ENCODE results near the gene FAT4.

FAT4 gene

GRCh38 chr4:125314676-125315575 lies at the start of gene FAT4:
Gene FAT4 (plus strand): TSS chr4:125314955. CDS start chr4:125316412, 1,457 bp downstream.
- peak; percentile 41 to 52 for DNase-seq

GRCh38 chr4:125265846-125266245 lies 48.9 kb upstream of the FAT4 start:
- no peak for DNase-seq

GRCh38 chr4:125266901-125267604 lies 47.7 kb upstream of the FAT4 start:
- no peak for DNase-seq

GRCh38 chr4:125267630-125268029 lies 47.1 kb upstream of the FAT4 start:
- no peak for DNase-seq

- DNase-seq, result no peak
Measured at GRCh38 chr4:125268068-125268755, 46.5 kb upstream of the FAT4 start.

- no peak for DNase-seq
Measured at GRCh38 chr4:125276811-125277210, 37.9 kb upstream of the FAT4 start.

- no peak for DNase-seq
Measured at GRCh38 chr4:125277790-125278189, 37.0 kb upstream of the FAT4 start.

GRCh38 chr4:125280892-125281403 lies 33.8 kb upstream of the FAT4 start:
- DNase-seq, result no peak

GRCh38 chr4:125283707-125284279 lies 31.0 kb upstream of the FAT4 start:
- DNase-seq, result no peak

- DNase-seq, result no peak
Measured at GRCh38 chr4:125297116-125297515, 17.6 kb upstream of the FAT4 start.

- no peak for DNase-seq
Measured at GRCh38 chr4:125303058-125303457, 11.7 kb upstream of the FAT4 start.

- no peak for DNase-seq
Measured at GRCh38 chr4:125303821-125304220, 10.9 kb upstream of the FAT4 start.

GRCh38 chr4:125306112-125306511 lies 8.6 kb upstream of the FAT4 start:
- no peak for DNase-seq

GRCh38 chr4:125306533-125306932 lies 8.2 kb upstream of the FAT4 start:
- DNase-seq, result no peak

GRCh38 chr4:125311503-125311902 lies 3.3 kb upstream of the FAT4 start:
- DNase-seq, result no peak

- no peak for DNase-seq
Measured at GRCh38 chr4:125313497-125313896, 1.3 kb upstream of the FAT4 start.

- no peak for DNase-seq
Measured at GRCh38 chr4:125313989-125314667, 627 bp upstream of the FAT4 start.

GRCh38 chr4:125315576-125316400 lies 1.0 kb downstream of the FAT4 start:
- DNase-seq, result peak; percentile 5 to 6

- DNase-seq, result peak; percentile 5
Measured at GRCh38 chr4:125316401-125316790, 1.6 kb downstream of the FAT4 start.

GRCh38 chr4:125316791-125317524 lies 2.2 kb downstream of the FAT4 start:
- DNase-seq, result no peak

- peak in 1 of 2 experiments; percentile 1 for DNase-seq
Measured at GRCh38 chr4:125317525-125317877, 2.7 kb downstream of the FAT4 start.

Measured in activated CD4-positive, alpha-beta T cell treated with anti-CD3 and anti-CD28 coated beads, Interleukin-2, amount 50 U/mL, for 48 hours (primary cell).